ENCODE data around the gene PLAGL2.

GRCh38 chr20:32252189-32252588 lies 44.6 kb upstream of the PLAGL2 start:
- TF ChIP-seq CTCF (IDR thresholded peaks at IDR 0.05; ENCODE audit: low read depth, low read length, missing input control) (no peak), YY1 (IDR thresholded peaks at IDR 0.05) (no peak), ATF3 (IDR thresholded peaks at IDR 0.05) (no peak), RAD21 (IDR thresholded peaks at IDR 0.05) (no peak), TAF1 (conservative IDR thresholded peaks at IDR 0.05) (no peak), JUND (IDR thresholded peaks at IDR 0.05) (no peak), GABPA (IDR thresholded peaks at IDR 0.05 in 1 of 2, conservative IDR thresholded peaks at IDR 0.05 in 1 of 2) (no peak), MAX (IDR thresholded peaks at IDR 0.05) (no peak), SP1 (IDR thresholded peaks at IDR 0.05) (no peak), EGR1 (IDR thresholded peaks at IDR 0.05; ENCODE audit: low read depth in 2 of 2) (no peak), RXRA (IDR thresholded peaks at IDR 0.05) (no peak)
- TF ChIP-seq, protein P1, sequence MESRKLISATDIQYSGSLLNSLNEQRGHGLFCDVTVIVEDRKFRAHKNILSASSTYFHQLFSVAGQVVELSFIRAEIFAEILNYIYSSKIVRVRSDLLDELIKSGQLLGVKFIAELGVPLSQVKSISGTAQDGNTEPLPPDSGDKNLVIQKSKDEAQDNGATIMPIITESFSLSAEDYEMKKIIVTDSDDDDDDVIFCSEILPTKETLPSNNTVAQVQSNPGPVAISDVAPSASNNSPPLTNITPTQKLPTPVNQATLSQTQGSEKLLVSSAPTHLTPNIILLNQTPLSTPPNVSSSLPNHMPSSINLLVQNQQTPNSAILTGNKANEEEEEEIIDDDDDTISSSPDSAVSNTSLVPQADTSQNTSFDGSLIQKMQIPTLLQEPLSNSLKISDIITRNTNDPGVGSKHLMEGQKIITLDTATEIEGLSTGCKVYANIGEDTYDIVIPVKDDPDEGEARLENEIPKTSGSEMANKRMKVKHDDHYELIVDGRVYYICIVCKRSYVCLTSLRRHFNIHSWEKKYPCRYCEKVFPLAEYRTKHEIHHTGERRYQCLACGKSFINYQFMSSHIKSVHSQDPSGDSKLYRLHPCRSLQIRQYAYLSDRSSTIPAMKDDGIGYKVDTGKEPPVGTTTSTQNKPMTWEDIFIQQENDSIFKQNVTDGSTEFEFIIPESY (IDR thresholded peaks at IDR 0.05): no peak
- TF ChIP-seq, protein P2, sequence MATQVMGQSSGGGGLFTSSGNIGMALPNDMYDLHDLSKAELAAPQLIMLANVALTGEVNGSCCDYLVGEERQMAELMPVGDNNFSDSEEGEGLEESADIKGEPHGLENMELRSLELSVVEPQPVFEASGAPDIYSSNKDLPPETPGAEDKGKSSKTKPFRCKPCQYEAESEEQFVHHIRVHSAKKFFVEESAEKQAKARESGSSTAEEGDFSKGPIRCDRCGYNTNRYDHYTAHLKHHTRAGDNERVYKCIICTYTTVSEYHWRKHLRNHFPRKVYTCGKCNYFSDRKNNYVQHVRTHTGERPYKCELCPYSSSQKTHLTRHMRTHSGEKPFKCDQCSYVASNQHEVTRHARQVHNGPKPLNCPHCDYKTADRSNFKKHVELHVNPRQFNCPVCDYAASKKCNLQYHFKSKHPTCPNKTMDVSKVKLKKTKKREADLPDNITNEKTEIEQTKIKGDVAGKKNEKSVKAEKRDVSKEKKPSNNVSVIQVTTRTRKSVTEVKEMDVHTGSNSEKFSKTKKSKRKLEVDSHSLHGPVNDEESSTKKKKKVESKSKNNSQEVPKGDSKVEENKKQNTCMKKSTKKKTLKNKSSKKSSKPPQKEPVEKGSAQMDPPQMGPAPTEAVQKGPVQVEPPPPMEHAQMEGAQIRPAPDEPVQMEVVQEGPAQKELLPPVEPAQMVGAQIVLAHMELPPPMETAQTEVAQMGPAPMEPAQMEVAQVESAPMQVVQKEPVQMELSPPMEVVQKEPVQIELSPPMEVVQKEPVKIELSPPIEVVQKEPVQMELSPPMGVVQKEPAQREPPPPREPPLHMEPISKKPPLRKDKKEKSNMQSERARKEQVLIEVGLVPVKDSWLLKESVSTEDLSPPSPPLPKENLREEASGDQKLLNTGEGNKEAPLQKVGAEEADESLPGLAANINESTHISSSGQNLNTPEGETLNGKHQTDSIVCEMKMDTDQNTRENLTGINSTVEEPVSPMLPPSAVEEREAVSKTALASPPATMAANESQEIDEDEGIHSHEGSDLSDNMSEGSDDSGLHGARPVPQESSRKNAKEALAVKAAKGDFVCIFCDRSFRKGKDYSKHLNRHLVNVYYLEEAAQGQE (IDR thresholded peaks at IDR 0.05): no peak
